ENCODE data around the gene SLC38A5.

Gene SLC38A5

DNA sequence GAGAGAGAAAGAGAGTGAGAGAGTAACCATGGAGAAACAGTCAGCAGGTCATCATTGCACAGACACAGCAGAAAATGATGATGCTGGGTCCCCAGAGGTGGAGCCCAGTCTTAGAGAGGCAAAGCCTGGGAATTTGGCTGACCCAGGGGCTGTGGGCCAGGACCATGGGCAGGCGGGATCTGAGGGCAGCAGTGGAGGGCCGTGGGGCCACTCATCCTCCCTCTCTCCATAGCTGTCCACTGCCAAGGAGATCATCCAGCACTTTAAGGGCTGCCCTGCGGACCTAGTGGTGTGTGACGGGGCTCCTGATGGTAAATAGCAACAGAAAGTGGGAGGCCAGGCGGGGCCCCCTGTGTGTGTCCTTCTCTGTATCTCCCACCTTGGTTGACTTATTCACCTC lies 8.7 kb upstream of the SLC38A5 start:
- peaks cover 30% of the 10 kb centered on the region for H3K4me1 Mint-ChIP-seq (ENCODE audit: low read depth)
- no peak overlapping the region for H3K4me3 Mint-ChIP-seq
- peak overlapping the region; percentile 31 for H3K27ac Mint-ChIP-seq
- peaks cover 74% of the 10 kb centered on the region for H3K36me3 Mint-ChIP-seq (ENCODE audit: low read depth)
- no peak for DNase-seq
- H3K27me3 Mint-ChIP-seq = peaks cover 19% of the 10 kb centered on the region
- H3K9me3 Mint-ChIP-seq = no peaks in the 10 kb centered on the region

DNA sequence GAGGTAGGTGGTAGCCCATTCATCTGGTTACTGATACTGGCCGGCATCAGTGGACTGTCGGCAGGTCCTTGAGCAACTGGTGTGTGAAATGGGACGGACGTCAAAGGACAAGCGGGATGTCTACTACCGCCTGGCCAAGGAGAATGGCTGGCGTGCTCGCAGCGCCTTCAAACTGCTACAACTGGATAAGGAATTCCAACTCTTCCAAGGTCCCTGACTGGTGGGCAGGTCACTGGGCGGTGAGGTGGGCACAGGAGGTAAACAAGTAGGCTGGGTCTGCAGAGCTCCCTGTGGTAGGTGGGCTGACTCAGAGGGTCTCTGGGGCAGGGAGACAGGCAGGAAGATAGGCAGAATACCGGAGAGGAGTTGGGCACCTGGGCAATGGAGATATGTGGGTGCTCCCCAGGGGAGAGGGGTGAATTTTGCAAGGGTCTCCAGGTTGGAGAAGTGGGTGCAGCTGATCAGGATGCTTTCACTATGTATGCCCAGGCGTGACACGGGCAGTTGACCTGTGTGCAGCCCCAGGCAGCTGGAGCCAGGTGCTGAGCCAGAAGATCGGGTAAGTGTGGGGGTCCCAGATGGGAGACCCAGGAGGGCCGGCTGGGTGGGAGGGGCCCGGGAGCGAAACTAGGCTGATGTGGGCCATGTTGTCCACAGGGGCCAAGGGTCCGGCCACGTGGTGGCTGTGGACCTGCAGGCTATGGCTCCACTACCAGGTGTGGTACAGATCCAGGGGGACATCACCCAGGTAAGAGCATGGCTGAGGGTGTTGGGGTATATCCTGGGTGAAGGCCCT lies 8.1 kb upstream of the SLC38A5 start:
- H3K9me3 Mint-ChIP-seq = no peaks in the 10 kb centered on the region
- peak overlapping the region; percentile 90 for H3K4me3 Mint-ChIP-seq
- H3K36me3 Mint-ChIP-seq (ENCODE audit: low read depth) = peaks cover 68% of the 10 kb centered on the region
- H3K27ac Mint-ChIP-seq = peak overlapping the region; percentile 94
- peaks cover 30% of the 10 kb centered on the region for H3K4me1 Mint-ChIP-seq (ENCODE audit: low read depth)
- H3K27me3 Mint-ChIP-seq = peaks cover 19% of the 10 kb centered on the region
- no peak for DNase-seq

- peaks cover 56% of the 10 kb centered on the region for H3K36me3 Mint-ChIP-seq (ENCODE audit: low read depth)
- peak overlapping the region; percentile 90 for H3K4me3 Mint-ChIP-seq
- H3K4me1 Mint-ChIP-seq (ENCODE audit: low read depth) = peaks cover 30% of the 10 kb centered on the region
- no peaks in the 10 kb centered on the region for H3K9me3 Mint-ChIP-seq
- peak overlapping the region; percentile 94 for H3K27ac Mint-ChIP-seq
- H3K27me3 Mint-ChIP-seq = peaks cover 17% of the 10 kb centered on the region
- no peak for DNase-seq
These were observed 6.9 kb upstream of the SLC38A5 start for GRCh38 chrX:48476919-48477318.

DNA sequence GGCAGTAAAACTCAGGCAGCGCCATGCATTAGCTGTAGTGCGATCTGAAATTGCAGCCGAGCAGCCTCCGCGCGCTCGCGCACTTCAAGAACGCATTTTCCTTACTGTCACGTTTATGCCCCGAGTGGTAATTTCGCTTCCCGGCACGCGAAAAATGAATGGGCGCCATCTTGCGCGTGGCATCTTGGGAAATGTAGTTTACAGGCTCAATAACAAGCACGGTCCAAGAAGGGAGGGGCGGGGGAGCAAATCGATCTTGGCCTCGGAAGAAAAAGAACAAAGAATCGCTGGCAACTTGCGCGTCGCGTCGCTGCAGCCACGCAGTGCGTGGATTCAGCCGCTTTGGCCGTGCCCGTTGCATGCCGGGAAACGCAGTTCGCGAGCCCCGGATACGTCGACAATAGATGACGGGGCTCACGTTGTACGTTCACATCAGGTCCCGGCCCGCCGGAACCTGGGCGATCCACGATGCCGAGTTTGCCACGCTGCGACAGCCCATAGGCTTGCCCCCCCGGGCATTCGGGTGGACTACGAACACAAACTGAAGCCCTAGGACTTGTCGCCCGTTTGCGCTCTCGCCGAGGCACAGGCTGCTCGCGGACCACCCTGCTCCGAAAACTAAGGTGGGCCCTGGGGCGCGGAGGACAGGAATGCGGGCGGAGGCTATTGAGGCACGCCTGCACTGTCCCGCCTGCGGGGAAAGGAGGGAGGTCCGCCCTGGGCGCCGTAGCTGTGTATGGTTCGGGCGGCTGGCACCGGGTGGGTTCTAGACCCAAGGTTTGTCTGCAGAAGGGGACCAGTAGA lies 5.9 kb upstream of the SLC38A5 start, which contains the start of gene FTSJ1:
Gene FTSJ1, plus strand, starts transcription at position 426 of the 804 bp plus-strand sequence. CDS start 1,849 bp downstream, outside the sequence.
- Mint-ChIP-seq H3K4me3 (peak within 1 kb of the TSS; percentile 90), H3K9me3 (no peaks in the 10 kb centered on the region), H3K27me3 (peaks cover 14% of the 10 kb centered on the region), H3K36me3 (ENCODE audit: low read depth) (peaks cover 47% of the 10 kb centered on the region), H3K4me1 (ENCODE audit: low read depth) (peaks cover 30% of the 10 kb centered on the region), H3K27ac (peak within 1 kb of the TSS; percentile 94)
- peak; percentile 86 for DNase-seq

DNA sequence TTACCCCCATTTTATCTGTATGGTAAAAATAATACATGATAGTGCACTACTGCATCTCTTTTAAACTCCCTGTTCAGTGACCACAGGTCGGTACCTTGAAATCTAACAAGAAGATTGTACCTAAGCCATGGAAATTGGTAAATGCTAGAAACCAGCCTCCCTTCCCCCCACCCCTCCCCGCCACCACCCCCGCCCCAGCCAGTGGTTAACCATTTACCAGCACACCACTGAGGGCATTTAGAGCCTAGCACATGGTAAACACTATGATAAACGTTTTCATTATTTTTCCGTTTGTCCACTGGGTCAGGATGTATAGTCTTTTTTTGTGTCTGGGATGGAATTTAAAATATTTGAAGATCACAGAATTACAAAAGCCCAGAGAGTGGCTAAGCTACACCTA lies 5.2 kb upstream of the SLC38A5 start:
- Mint-ChIP-seq H3K4me3 (peak overlapping the region; percentile 90), H3K27ac (peak overlapping the region; percentile 94)

GRCh38 chrX:48474581-48474980 lies 4.5 kb upstream of the SLC38A5 start:
- no peaks in the 10 kb centered on the region for H3K9me3 Mint-ChIP-seq
- peaks cover 24% of the 10 kb centered on the region for H3K4me1 Mint-ChIP-seq (ENCODE audit: low read depth)
- H3K27me3 Mint-ChIP-seq = peaks cover 14% of the 10 kb centered on the region
- peak overlapping the region; percentile 90 for H3K4me3 Mint-ChIP-seq
- H3K36me3 Mint-ChIP-seq (ENCODE audit: low read depth) = peaks cover 36% of the 10 kb centered on the region
- no peak for DNase-seq
- peak overlapping the region; percentile 76 for H3K27ac Mint-ChIP-seq

More for the DNA sequence above, 5.2 kb upstream of the SLC38A5 start:
- H3K9me3 Mint-ChIP-seq = no peaks in the 10 kb centered on the region
- H3K36me3 Mint-ChIP-seq (ENCODE audit: low read depth) = peaks cover 40% of the 10 kb centered on the region
- H3K4me1 Mint-ChIP-seq (ENCODE audit: low read depth) = peaks cover 25% of the 10 kb centered on the region
- no peak for DNase-seq
- H3K27me3 Mint-ChIP-seq = peaks cover 14% of the 10 kb centered on the region

DNA sequence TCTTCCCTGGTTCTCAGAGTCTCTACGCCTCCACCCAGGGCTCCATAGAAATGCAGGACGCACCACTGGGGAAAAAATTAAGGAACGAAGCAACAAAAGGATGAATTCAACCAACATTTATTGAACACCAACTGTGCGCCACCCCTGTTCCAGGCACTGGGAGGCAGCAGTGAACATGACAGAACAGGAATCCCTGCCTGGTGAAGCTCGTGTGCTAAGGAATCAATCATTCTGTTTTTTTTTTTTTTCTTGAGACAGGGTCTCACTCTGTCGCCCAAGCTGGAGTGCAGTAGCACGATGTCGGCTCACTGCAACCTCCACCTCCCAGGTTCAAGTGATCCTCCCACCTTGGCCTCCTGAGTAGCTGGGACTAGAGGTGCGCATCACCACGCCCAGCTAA lies 4.1 kb upstream of the SLC38A5 start:
- H3K36me3 Mint-ChIP-seq (ENCODE audit: low read depth) = peaks cover 33% of the 10 kb centered on the region
- DNase-seq = no peak
- no peaks in the 10 kb centered on the region for H3K9me3 Mint-ChIP-seq
- H3K27ac Mint-ChIP-seq = no peak overlapping the region
- peaks cover 27% of the 10 kb centered on the region for H3K4me1 Mint-ChIP-seq (ENCODE audit: low read depth)
- H3K4me3 Mint-ChIP-seq = no peak overlapping the region
- H3K27me3 Mint-ChIP-seq = peaks cover 14% of the 10 kb centered on the region

DNA sequence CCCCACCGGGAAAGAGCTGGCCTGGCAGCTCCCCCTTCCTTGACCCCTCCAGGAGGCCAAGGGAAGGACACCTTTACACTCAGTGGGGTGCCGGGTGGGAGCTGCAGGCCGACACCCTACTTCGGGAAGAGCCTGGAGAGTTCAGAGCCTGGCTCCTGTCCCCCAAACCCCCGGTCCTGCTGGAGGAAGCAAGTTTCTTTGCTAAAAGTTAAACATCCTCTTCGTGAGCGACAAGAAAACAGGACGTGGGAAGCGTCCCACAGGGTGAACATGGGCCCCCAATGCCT lies 3.6 kb upstream of the SLC38A5 start:
- H3K36me3 Mint-ChIP-seq (ENCODE audit: low read depth) = peaks cover 31% of the 10 kb centered on the region
- no peak for DNase-seq
- no peak overlapping the region for H3K27ac Mint-ChIP-seq
- peaks cover 26% of the 10 kb centered on the region for H3K4me1 Mint-ChIP-seq (ENCODE audit: low read depth)
- no peak overlapping the region for H3K4me3 Mint-ChIP-seq
- H3K27me3 Mint-ChIP-seq = peaks cover 14% of the 10 kb centered on the region
- H3K9me3 Mint-ChIP-seq = no peaks in the 10 kb centered on the region

DNA sequence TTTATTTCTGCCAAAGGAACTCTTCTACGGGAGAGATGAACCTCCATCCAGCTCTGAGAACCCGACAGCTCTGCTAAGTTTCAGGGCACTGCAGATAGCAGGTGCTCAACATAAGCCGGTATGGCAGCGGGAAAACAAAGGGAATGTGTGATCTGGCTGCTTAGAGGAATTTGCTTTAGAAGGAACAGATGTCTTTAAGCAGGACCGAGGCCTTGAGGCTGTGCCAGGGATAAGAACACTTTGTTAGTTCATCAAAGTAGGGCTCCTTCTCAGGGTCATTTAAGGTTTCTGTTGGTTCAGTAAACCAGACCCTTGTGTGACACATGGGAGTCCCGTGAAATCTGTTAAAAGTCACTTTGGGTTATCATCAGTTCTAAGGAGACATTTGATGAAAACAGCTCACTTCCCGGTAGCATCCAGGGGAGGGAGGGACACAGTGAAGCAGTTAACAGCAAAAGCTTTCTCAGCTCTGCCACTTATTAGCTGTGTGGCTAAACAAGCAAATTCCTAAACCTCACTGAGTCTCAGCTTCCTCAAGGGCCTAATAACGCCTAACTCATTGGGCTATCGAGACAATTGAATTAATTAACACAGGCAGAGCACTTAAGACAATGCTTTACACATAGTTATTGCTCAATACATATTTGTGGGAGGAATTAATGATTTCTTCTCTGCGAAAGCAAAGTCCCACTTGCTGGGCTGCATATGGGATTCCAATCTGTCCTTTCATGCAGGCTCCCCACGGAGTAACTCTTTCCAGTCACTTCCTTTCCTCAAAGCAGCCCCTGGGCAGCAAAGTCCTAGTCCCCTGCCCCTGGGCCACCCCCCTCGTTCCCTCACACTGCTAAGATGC lies 3.0 kb upstream of the SLC38A5 start:
- Mint-ChIP-seq H3K4me3 (no peak overlapping the region), H3K27ac (no peak overlapping the region)

GRCh38 chrX:48472225-48472624 lies 2.2 kb upstream of the SLC38A5 start:
- no peak for DNase-seq
- no peaks in the 10 kb centered on the region for H3K9me3 Mint-ChIP-seq
- H3K36me3 Mint-ChIP-seq (ENCODE audit: low read depth) = peaks cover 28% of the 10 kb centered on the region
- peaks cover 17% of the 10 kb centered on the region for H3K4me1 Mint-ChIP-seq (ENCODE audit: low read depth)
- peaks cover 12% of the 10 kb centered on the region for H3K27me3 Mint-ChIP-seq
- H3K4me3 Mint-ChIP-seq = no peak overlapping the region
- no peak overlapping the region for H3K27ac Mint-ChIP-seq

More for the DNA sequence above, 3.0 kb upstream of the SLC38A5 start:
- no peak for DNase-seq
- H3K27me3 Mint-ChIP-seq = peaks cover 14% of the 10 kb centered on the region
- H3K36me3 Mint-ChIP-seq (ENCODE audit: low read depth) = peaks cover 29% of the 10 kb centered on the region
- H3K9me3 Mint-ChIP-seq = no peaks in the 10 kb centered on the region
- H3K4me1 Mint-ChIP-seq (ENCODE audit: low read depth) = peaks cover 21% of the 10 kb centered on the region

- no peak overlapping the region for H3K27ac Mint-ChIP-seq
- H3K9me3 Mint-ChIP-seq = no peaks in the 10 kb centered on the region
- DNase-seq = no peak
- peaks cover 28% of the 10 kb centered on the region for H3K36me3 Mint-ChIP-seq (ENCODE audit: low read depth)
- H3K4me3 Mint-ChIP-seq = no peak overlapping the region
- H3K27me3 Mint-ChIP-seq = peaks cover 12% of the 10 kb centered on the region
- peaks cover 21% of the 10 kb centered on the region for H3K4me1 Mint-ChIP-seq (ENCODE audit: low read depth)
These were observed 1.4 kb upstream of the SLC38A5 start for GRCh38 chrX:48471504-48471903.

DNA sequence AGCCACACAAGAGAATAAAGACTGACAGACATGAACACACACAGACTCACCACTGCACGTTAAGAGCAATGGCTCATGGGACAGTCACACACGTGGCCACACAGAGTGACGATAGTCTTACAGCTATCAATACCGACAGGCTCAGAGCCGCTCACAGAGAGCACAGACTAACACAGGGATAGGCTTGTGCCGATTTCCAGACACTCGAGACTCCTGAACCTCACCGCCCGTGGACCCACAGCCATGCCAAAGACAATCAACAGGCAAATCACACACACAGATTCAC lies 716 bp upstream of the SLC38A5 start:
- peaks cover 26% of the 10 kb centered on the region for H3K4me1 Mint-ChIP-seq (ENCODE audit: low read depth)

GRCh38 chrX:48468693-48469691 lies 1.1 kb downstream of the SLC38A5 start:
- Mint-ChIP-seq H3K4me3 (peak overlapping the region; percentile 89), H3K27me3 (peaks cover 18% of the 10 kb centered on the region), H3K27ac (peak overlapping the region; percentile 94), H3K9me3 (no peaks in the 10 kb centered on the region), H3K4me1 (ENCODE audit: low read depth) (peaks cover 36% of the 10 kb centered on the region), H3K36me3 (ENCODE audit: low read depth) (peaks cover 47% of the 10 kb centered on the region)
- peak; percentile 69 for DNase-seq

More for the DNA sequence above, 716 bp upstream of the SLC38A5 start:
- Mint-ChIP-seq H3K27ac (no peak overlapping the region), H3K9me3 (no peaks in the 10 kb centered on the region), H3K4me3 (no peak overlapping the region), H3K36me3 (ENCODE audit: low read depth) (peaks cover 29% of the 10 kb centered on the region), H3K27me3 (peaks cover 11% of the 10 kb centered on the region)
- DNase-seq = no peak

All from activated T-cell treated with anti-CD3 and anti-CD28 coated beads, Interleukin-2, amount 50 U/mL, for 24 hours (primary cell).